ENCODE data around the gene OLFM1.

The OLFM1 gene

GRCh38 chr9:135100725-135101410 lies 13.4 kb downstream of the OLFM1 start:
- no peaks in the 10 kb centered on the region for H3K79me2 ChIP-seq (ENCODE audit: insufficient read depth, low read depth)
- H3K9ac ChIP-seq = no peak overlapping the region
- TF ChIP-seq CTCF (conservative IDR thresholded peaks at IDR 0.05; ENCODE audit: low read depth, low read length) = no peak
- no peak overlapping the region for H3K27ac ChIP-seq
- no peaks in the 10 kb centered on the region for H3K4me1 ChIP-seq (ENCODE audit: low read depth, poor library complexity, severe bottlenecking)
- H3K36me3 ChIP-seq (ENCODE audit: insufficient read depth) = no peaks in the 10 kb centered on the region
- H3K4me3 ChIP-seq (IDR thresholded peaks at IDR 0.05; ENCODE audit: insufficient read depth, low read depth, low read length) = no peak overlapping the region
- no peak overlapping the region for H3K4me2 ChIP-seq
- H4K20me1 ChIP-seq (ENCODE audit: insufficient read depth) = no peaks in the 10 kb centered on the region
- H3K27me3 ChIP-seq (ENCODE audit: insufficient read depth, low read depth) = peaks cover 23% of the 10 kb centered on the region; the same call in 1 of the 2 replicates
- H2AFZ ChIP-seq (ENCODE audit: low read depth) = no peak overlapping the region

- Histone ChIP-seq H3K36me3 (ENCODE audit: insufficient read depth) (no peaks in the 10 kb centered on the region), H4K20me1 (ENCODE audit: insufficient read depth) (no peaks in the 10 kb centered on the region), H3K27me3 (ENCODE audit: insufficient read depth, low read depth) (peaks cover 23% of the 10 kb centered on the region; the same call in 1 of the 2 replicates), H3K4me1 (ENCODE audit: low read depth, poor library complexity, severe bottlenecking) (no peaks in the 10 kb centered on the region), H3K4me2 (no peak overlapping the region), H3K9ac (no peak overlapping the region), H2AFZ (ENCODE audit: low read depth) (no peak overlapping the region), H3K27ac (no peak overlapping the region), H3K79me2 (ENCODE audit: insufficient read depth, low read depth) (no peaks in the 10 kb centered on the region), H3K4me3 (IDR thresholded peaks at IDR 0.05; ENCODE audit: insufficient read depth, low read depth, low read length) (no peak overlapping the region)
- no peak for TF ChIP-seq CTCF (conservative IDR thresholded peaks at IDR 0.05; ENCODE audit: low read depth, low read length)
Measured at GRCh38 chr9:135101486-135101885, 14.0 kb downstream of the OLFM1 start.

GRCh38 chr9:135101926-135102325 lies 14.5 kb downstream of the OLFM1 start:
- H3K4me2 ChIP-seq = no peak overlapping the region
- no peaks in the 10 kb centered on the region for H3K4me1 ChIP-seq (ENCODE audit: low read depth, poor library complexity, severe bottlenecking)
- H3K27ac ChIP-seq = no peak overlapping the region
- TF ChIP-seq CTCF (conservative IDR thresholded peaks at IDR 0.05; ENCODE audit: low read depth, low read length) = no peak
- no peaks in the 10 kb centered on the region for H4K20me1 ChIP-seq (ENCODE audit: insufficient read depth)
- no peak overlapping the region for H3K9ac ChIP-seq
- H2AFZ ChIP-seq (ENCODE audit: low read depth) = no peak overlapping the region
- no peaks in the 10 kb centered on the region for H3K36me3 ChIP-seq (ENCODE audit: insufficient read depth)
- H3K27me3 ChIP-seq (ENCODE audit: insufficient read depth, low read depth) = peaks cover 25% of the 10 kb centered on the region; the same call in 1 of the 2 replicates
- no peaks in the 10 kb centered on the region for H3K79me2 ChIP-seq (ENCODE audit: insufficient read depth, low read depth)
- no peak overlapping the region for H3K4me3 ChIP-seq (IDR thresholded peaks at IDR 0.05; ENCODE audit: insufficient read depth, low read depth, low read length)

DNA sequence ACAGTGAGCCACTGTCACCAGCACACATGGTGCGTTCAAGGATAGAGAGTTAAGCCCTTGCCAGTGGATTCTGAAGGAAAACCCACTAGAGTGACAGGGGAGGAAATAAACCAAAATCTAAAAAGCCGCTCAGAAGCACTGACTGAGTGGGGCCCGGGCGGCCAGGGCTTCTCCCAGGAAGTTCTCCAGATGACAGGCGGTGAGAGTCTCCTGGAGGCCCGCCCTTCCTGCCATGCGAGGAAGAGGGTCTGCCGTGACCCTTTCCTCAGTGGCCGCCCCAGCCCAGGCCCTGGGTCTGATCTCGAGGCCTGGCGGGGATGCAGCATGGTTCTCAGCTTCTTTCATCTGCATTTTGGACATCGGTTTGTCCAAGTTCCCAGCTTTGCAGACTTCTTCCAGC lies 14.9 kb downstream of the OLFM1 start:
- no peak overlapping the region for H3K4me2 ChIP-seq
- no peaks in the 10 kb centered on the region for H3K79me2 ChIP-seq (ENCODE audit: insufficient read depth, low read depth)
- no peak overlapping the region for H3K9ac ChIP-seq
- no peaks in the 10 kb centered on the region for H3K4me1 ChIP-seq (ENCODE audit: low read depth, poor library complexity, severe bottlenecking)
- no peaks in the 10 kb centered on the region for H4K20me1 ChIP-seq (ENCODE audit: insufficient read depth)
- H3K27ac ChIP-seq = no peak overlapping the region
- peaks cover 25% of the 10 kb centered on the region; the same call in 1 of the 2 replicates for H3K27me3 ChIP-seq (ENCODE audit: insufficient read depth, low read depth)
- no peak overlapping the region for H2AFZ ChIP-seq (ENCODE audit: low read depth)
- H3K4me3 ChIP-seq (IDR thresholded peaks at IDR 0.05; ENCODE audit: insufficient read depth, low read depth, low read length) = no peak overlapping the region
- no peak for TF ChIP-seq CTCF (conservative IDR thresholded peaks at IDR 0.05; ENCODE audit: low read depth, low read length)
- no peaks in the 10 kb centered on the region for H3K36me3 ChIP-seq (ENCODE audit: insufficient read depth)

All from KMS-11 (cell line).